Measurements from ENCODE around the gene CRAT. TPM values are rescaled to one million over a fixed set of nuclear protein-coding genes. Genes with fewer than 3 reads are reported as not detected.
A peak's percentile ranks its signal among the peaks of the same experiment; 100 is the strongest.

Gene CRAT
- polyA plus RNA-seq, 3 donors = 38.0 to 48.9 (median 45.9) TPM

- DNase-seq (ENCODE audit: extremely low read depth in 1 of 11, low read depth in 9 of 11, low spot score in 4 of 11) = no peak
Observed at GRCh38 chr9:129102095-129102525, 8.5 kb downstream of the CRAT start.

DNA sequence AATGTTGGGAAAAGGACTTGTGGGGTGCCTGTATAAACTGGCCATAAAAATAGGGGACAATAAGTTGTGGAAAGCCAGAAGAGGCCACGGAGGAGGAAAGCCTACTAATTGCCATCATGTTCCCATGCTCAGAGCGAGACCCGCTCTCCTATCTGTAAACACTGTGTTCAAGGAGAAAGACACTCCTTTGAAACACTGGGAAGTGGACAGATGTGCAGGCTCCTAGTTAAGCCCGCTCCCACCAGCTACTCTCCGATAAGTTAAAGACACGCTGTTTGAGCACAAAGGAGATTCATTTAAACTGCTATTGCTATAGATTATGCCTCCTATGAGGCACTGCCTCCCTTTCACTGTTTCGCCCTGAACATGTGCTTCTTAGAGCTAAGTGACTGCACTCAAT is 9.3 kb downstream of the CRAT start:
- DNase-seq (ENCODE audit: extremely low read depth in 1 of 11, low read depth in 9 of 11, low spot score in 4 of 11) = no peak

DNA sequence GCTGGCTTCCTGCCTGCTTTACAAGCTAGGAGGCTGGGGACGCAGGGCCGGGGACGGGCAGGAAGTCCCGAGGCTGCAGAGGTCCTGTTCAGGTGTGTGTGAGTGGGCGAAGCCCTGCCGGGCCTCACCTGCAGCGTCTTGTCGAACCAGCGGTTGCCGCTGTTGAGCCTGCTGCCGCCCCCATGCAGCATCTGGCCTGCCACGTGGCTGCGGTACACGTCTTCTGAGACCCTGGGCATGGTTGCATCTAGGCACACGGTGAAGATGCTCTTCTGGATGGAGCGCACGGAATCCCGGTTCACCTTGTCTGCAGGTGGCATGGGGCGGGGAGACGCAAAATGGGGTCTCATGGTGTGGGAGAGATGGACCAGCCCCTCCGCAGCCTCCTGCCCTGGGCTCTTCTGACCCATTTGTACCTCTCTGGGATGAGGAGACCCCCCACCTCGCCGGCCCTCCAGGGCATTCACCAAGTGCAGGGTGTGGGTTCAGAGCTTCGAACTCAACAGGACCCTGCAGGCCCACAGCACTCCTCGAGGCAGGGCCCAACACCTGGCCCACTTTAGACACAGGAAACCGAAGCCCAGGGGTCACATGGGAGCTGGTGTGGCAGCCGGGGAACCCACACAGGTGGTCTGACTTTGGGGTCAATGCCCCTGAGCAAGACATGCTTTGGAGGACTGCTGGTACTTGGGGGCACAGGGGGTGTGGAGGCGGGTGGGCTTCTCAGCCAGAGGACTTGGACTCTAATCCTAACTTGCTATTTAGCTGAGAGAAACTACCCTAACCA is 10.0 kb downstream of the CRAT start:
- no peak for DNase-seq (ENCODE audit: extremely low read depth in 1 of 11, low read depth in 9 of 11, low spot score in 4 of 11)

DNA sequence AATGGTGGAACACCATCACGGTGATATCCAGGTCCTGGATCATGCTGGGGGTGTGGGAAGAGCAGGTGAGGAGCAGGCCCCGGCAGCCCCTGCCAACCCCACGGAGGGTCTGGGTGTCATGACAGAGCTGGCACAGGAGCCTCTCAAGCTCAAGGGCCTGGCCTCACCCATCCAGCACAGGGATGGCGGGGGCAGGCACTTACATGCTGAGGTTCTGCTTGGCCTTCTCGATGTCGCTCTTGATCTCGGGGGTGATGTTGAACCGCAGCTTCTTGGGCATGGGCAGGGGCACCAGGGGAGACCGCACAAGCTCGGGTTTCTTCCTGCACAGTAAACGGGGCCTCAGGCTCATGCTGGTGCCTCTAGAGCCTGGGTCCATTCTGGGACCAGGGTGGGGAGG is 12.3 kb downstream of the CRAT start:
- DNase-seq (ENCODE audit: extremely low read depth in 1 of 11, low read depth in 9 of 11, low spot score in 4 of 11) = no peak

- DNase-seq (ENCODE audit: extremely low read depth in 1 of 11, low read depth in 9 of 11, low spot score in 4 of 11) = no peak
Observed at GRCh38 chr9:129097671-129098306, 12.8 kb downstream of the CRAT start.

DNA sequence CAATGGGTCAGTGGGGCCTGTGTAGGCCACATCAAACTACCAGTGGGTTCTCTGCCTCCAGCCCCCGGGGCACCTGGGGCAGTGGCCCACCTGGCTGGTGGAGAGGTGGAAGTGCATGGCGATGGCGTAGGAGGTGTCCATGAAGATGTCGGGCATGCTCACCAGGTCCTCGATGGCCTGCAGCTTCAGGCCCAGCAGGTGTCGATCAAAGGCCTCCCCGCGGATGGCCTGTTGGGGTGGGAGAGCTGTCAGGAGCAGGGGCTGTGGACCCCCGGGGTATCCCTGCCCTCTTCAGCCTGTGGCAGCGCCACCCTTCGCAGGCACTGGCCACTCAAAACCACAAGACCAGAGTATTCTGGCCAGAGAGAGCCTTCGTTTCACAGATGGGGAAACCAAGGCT is 14.7 kb downstream of the CRAT start:
- no peak for DNase-seq (ENCODE audit: extremely low read depth in 1 of 11, low read depth in 9 of 11, low spot score in 4 of 11)

DNA sequence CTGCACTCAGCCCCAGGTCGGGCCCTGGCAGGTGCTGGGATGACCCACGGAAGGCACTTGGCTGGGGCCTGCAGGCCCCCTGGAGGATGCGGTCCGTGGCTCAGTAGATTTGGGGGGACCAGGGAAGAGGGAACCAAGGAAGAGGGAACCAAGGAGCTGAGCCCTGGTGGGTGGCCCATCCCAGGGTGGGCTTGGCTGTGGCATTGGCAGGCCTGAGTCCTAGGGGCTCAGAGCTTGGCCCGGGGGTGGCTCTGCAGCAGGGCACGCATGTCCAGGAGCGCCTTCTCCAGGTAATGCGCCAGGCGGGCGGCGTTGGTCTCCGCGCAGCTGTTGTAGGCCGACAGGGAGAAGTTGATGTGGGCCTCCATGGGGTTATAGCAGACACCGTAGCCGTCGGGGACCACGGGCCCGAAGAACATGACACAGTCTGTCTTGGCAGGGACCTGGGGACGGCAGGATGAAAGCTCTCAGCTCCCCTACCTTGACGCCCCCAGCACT is 15.4 kb downstream of the CRAT start:
- no peak for DNase-seq (ENCODE audit: extremely low read depth in 1 of 11, low read depth in 9 of 11, low spot score in 4 of 11)

DNA sequence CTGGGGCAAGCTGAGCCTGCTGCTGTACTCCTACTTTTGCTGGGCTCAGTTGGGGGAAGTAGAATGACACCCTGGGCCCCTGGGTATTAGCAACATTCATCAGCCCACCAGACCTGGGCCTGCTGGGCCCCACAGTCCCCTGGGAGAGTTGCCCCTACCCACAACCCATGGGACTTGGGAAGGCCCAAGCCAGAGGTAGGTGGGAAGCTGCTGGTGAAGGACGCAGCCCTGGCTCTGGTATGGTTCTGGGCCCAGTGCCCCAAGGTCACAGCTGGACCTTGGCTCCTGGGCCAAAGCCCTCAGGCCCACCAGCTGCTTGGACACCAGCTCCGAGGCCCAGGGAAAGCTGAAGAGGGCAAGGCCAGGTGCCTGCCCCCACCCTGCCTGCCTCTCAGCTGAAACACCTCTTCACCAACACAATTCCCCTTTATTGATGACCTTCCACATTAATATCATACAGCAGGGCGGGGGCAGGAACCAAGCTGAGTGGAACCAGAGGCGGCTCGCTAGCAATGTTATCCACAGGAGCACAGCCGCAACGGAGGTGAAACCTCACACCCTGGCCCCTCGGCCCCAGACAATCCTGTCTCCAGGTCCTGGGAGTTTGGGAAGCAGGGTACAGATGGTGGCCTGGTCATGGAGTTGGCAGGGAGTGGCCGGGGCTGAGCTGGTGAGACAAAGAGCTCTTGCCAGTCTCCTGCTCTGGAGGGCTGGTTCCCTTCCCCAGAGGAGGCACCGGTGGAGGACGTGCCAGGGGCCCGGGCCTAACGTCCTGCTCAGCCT is 16.0 kb downstream of the CRAT start:
- DNase-seq (ENCODE audit: extremely low read depth in 1 of 11, low read depth in 9 of 11, low spot score in 4 of 11) = no peak

- DNase-seq (ENCODE audit: extremely low read depth in 1 of 11, low read depth in 9 of 11, low spot score in 4 of 11) = no peak
Observed at GRCh38 chr9:129093602-129094386, 16.8 kb downstream of the CRAT start.

- no peak for DNase-seq (ENCODE audit: extremely low read depth in 1 of 11, low read depth in 9 of 11, low spot score in 4 of 11)
Observed at GRCh38 chr9:129089246-129089645, 21.3 kb downstream of the CRAT start.

- no peak for DNase-seq (ENCODE audit: extremely low read depth in 1 of 11, low read depth in 9 of 11, low spot score in 4 of 11)
Observed at GRCh38 chr9:129084087-129084486, 26.5 kb downstream of the CRAT start.

DNA sequence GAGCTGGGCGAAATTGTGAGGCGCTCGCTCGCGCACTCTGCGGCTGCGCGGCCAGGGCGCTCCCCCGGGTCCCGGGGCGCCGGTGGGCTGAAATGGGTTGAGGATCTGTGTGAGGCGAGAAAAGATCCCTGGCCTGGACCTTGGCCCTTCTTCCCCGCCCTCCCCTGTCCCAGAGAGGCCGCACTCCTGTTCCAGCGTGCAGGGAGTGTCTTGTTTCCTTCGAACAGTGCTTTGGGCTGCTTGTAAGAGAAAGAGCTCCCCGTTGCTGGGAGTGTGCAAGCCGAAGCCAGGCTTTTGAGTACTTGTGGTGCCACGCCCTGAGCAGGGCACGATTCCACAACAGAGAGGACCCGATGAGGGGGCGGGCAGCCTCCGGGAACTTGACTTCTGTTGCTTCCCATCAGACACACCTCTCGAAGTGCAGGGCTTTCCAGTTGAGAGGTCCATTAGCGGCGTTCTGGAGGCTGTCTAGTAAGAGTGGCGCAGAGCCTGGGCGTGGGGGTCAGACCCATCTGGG is 29.1 kb downstream of the CRAT start:
- DNase-seq (ENCODE audit: extremely low read depth in 1 of 11, low read depth in 9 of 11, low spot score in 4 of 11) = peak in 1 of 11 donors; percentile 66

- peak; percentile 92 to 99 (median 98) for DNase-seq (ENCODE audit: extremely low read depth in 1 of 11, low read depth in 9 of 11, low spot score in 4 of 11)
Observed at GRCh38 chr9:129080601-129081387, 29.8 kb downstream of the CRAT start, which contains the start of gene DOLPP1. Gene DOLPP1, plus strand, starts transcription at chr9:129081111. Its CDS starts 21 bp downstream, at chr9:129081132.

DNA sequence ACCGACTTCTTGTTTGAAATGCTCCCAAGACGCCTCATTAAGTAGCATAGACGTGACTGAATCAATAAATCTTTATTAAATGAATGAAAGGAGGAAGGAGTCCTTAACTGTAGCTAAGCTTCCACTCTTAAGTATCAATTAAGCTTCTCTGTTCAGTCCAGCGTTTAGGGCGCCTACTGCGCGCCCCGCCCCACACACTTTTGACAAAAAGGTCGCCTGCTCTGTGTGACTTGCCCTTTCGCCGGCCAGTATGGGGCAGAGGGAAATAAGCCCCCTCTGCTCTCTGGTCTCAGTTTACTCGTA is 30.3 kb downstream of the CRAT start:
- DNase-seq (ENCODE audit: extremely low read depth in 1 of 11, low read depth in 9 of 11, low spot score in 4 of 11) = no peak

DNA sequence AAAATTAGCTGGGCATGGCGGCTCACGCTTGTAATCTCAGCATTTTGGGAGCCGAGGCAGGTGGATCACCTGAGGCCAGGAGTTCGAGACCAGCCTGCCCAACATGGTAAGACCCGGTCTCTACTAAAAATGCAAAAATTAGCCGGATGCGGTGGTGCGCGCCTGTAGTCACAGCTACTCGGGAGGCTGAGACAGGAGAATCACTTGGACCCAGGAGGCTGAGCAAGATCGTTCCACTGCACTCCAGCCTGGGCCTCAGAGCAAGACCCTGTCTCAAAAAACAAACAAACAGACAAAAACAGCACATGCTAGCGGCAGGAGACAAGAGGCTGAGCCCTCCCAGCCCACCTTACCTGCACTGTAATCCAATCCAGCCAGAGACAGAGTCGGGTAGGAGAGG is 30.8 kb downstream of the CRAT start:
- no peak for DNase-seq (ENCODE audit: extremely low read depth in 1 of 11, low read depth in 9 of 11, low spot score in 4 of 11)

GRCh38 chr9:129078691-129079503 is 31.7 kb downstream of the CRAT start:
- DNase-seq (ENCODE audit: extremely low read depth in 1 of 11, low read depth in 9 of 11, low spot score in 4 of 11) = no peak

DNA sequence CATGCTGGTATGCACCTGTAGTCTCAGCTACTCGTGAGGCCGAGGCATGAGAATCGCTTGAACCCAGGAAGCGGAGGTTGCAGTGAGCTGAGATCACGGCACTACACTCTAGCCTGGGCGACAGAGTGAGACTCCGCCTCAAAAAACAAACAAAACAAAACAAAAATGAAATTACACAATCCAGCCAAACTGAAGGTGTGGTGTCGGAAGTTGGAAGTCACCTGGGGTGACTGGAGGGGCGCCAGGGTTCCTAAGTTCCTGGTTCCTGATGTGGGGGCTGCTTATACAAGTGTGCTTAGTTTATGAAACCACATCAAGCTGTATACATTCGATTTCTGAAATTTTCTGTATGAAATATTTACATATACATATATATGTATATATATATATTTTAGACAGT is 33.4 kb downstream of the CRAT start:
- no peak for DNase-seq (ENCODE audit: extremely low read depth in 1 of 11, low read depth in 9 of 11, low spot score in 4 of 11)

Measured in renal cortex interstitium (tissue), 11 donors.